Activated naive CD4-positive, alpha-beta T cell treated with anti-CD3 and anti-CD28 coated beads, Interleukin-2, amount 50 U/mL, for 16 hours (primary cell): Measurements from ENCODE around the gene MFSD1.
A peak's percentile ranks its signal among the peaks of the same experiment; 100 is the strongest.

Experiments
- DNase-seq: peaks from one replicate; pipeline ENCODE4 v3.0.0-alpha.2; 2020

The MFSD1 gene

GRCh38 chr3:158821847-158822246 is 20.0 kb downstream of the MFSD1 start:
- DNase-seq, result no peak

- no peak for DNase-seq
Measured at GRCh38 chr3:158823426-158823825, 21.6 kb downstream of the MFSD1 start.

GRCh38 chr3:158827773-158828172 is 25.9 kb downstream of the MFSD1 start:
- no peak for DNase-seq

- no peak for DNase-seq
Measured at GRCh38 chr3:158830391-158830790, 28.5 kb downstream of the MFSD1 start.

- DNase-seq, result no peak
Measured at GRCh38 chr3:158831861-158832260, 30.0 kb downstream of the MFSD1 start.

GRCh38 chr3:158835631-158836030 is 33.8 kb downstream of the MFSD1 start:
- no peak for DNase-seq

DNA sequence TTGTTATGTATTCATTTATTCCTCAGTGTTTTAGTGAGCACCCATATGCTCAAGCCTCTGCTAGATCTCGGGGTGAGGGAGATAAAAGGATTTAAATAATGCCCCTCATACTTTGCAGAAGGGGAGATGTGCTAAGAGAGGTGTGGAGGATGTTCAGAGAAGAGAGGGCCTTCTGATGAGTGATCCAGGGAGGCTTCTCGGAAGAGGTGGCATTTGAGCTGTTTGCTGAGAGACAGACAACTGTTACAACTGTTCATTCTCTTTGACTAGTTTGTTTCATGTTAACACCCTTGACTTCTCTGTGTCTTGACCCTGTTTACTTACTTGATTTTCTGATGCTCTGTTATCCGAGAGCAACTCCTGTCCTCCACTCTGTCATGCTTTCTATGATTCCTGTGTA is 34.5 kb downstream of the MFSD1 start:
- no peak for DNase-seq

GRCh38 chr3:158837240-158837639 is 35.4 kb downstream of the MFSD1 start:
- DNase-seq, result no peak

- no peak for DNase-seq
Measured at GRCh38 chr3:158839966-158840365, 38.1 kb downstream of the MFSD1 start.

GRCh38 chr3:158841387-158841786 is 39.5 kb downstream of the MFSD1 start:
- DNase-seq, result no peak

- no peak for DNase-seq
Measured at GRCh38 chr3:158842976-158843375, 41.1 kb downstream of the MFSD1 start.

GRCh38 chr3:158845765-158846350 is 44.0 kb downstream of the MFSD1 start:
- DNase-seq, result peak; percentile 22

DNA sequence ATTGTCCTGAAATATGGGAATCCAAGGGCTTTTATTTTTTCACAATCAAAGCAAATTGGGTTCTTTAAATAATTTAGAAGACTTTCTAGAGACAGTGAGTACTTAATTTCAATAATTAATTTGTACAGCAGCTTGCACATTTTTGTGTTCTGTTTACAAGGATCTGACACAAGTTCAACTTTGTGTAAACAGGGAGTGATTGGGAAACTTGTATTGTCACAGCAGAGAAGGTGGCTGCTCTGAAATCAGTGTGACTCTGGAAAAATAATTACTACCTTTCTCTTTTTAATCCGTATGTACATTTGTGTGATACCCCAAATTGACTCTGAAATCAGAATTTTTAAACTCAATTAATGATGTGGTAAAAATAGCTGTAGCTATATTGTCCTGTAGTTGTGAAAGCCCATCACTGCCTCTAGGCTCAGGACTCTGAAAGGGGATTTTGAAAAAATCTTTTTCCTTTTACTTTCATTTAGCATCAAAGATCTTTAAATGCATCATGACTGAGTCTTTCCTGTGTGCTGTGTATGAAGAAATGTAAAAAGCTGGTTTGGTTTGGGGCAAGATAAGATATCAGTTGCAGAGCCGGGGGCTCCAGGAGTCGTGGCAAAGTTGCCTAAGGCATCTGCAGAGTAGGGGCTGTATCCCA is 45.1 kb downstream of the MFSD1 start:
- no peak for DNase-seq

- DNase-seq, result no peak
Measured at GRCh38 chr3:158847452-158847821, 45.6 kb downstream of the MFSD1 start.

- DNase-seq, result no peak
Measured at GRCh38 chr3:158847885-158848284, 46.0 kb downstream of the MFSD1 start.

GRCh38 chr3:158849757-158850156 is 47.9 kb downstream of the MFSD1 start:
- DNase-seq, result no peak

DNA sequence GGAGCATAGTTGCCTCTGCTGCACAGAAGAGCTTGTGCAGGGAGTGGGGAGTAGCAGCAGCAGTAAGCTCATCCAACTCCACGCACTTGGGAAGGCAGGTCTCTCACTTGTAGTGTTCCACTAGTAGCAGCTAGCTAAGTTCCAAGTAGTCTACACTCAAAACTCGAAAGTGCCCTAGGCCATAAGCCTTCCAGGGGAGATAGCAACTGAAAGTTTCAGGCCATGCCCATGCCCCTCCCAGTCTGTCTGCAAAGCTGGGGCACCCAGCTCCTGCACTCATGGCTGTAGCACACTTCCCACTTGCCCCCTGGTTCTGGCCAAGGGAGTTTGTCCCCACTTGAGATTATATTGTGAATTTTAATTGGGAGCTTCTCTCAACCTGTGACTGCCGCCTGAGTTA is 57.5 kb downstream of the MFSD1 start:
- DNase-seq, result no peak

GRCh38 chr3:158863247-158863646 is 61.4 kb downstream of the MFSD1 start:
- no peak for DNase-seq

- DNase-seq, result no peak
Measured at GRCh38 chr3:158864492-158864891, 62.6 kb downstream of the MFSD1 start.

DNA sequence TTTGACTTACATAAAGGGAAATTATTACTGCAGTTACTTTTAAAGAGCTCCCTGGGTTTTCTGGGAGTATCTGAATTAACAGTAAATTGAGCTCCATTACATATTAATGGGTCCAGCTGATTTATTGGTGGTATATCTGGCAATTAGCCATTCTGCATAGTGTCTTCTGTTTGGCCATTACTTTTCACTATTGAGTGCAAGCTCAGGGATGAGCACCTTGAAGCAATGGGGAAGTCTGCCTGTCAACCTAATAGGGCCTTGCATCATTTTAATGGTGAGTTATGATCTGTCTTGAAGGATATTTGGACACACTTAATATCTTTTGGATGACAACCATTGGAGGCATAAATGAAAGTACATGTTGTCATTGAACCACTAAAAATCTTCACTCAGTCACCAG is 73.8 kb downstream of the MFSD1 start:
- DNase-seq, result no peak
